HepG2 (cell line): ENCODE measurements around the gene FBF1. TPM values are rescaled to one million over a fixed set of nuclear protein-coding genes. Genes with fewer than 3 reads are reported as not detected.

Experiments used
- EEA1 ChIP-seq: sonication (generic); formaldehyde crosslinking; IDR thresholded peaks from 2 replicates; pipeline ENCODE4 v1.5.1; 2020; ENCODE audit warnings: mild to moderate bottlenecking, missing genetic modification reagents, borderline replicate concordance
- HES4 ChIP-seq: sonication (generic); formaldehyde crosslinking; IDR thresholded peaks from 2 replicates; pipeline ENCODE4 v1.9.0; 2021; ENCODE audit warnings: mild to moderate bottlenecking, missing genetic modification reagents, borderline replicate concordance
- JUND ChIP-seq: sonication (generic); formaldehyde crosslinking; IDR thresholded peaks from 2 replicates; pipeline ENCODE4 v1.8.0; 2022; ENCODE audit warnings: mild to moderate bottlenecking, missing genetic modification reagents
- MAF1 ChIP-seq: sonication (generic); formaldehyde crosslinking; IDR thresholded peaks from 2 replicates; pipeline ENCODE4 v1.5.0; 2020; ENCODE audit warnings: missing genetic modification reagents, borderline replicate concordance
- NFE2L2 ChIP-seq: fragments of 150-350 bp; IDR thresholded peaks from 2 replicates; pipeline ENCODE4 v1.6.1; 2014; ENCODE audit warnings: low read length
- NPAS2 ChIP-seq: sonication (generic); formaldehyde crosslinking; IDR thresholded peaks from 2 replicates; pipeline ENCODE4 v1.8.0; 2022; ENCODE audit warnings: mild to moderate bottlenecking, missing genetic modification reagents, borderline replicate concordance
- POLR2G ChIP-seq: fragments of 200-400 bp; formaldehyde crosslinking; IDR thresholded peaks from 2 replicates; pipeline ENCODE4 v1.6.1; 2018; ENCODE audit warnings: mild to moderate bottlenecking, low read depth, low read length, moderate library complexity
- RAD21 ChIP-seq: fragments of 450-650 bp; formaldehyde crosslinking; IDR thresholded peaks from 2 replicates; pipeline ENCODE4 v1.5.0; 2020; ENCODE audit warnings: mild to moderate bottlenecking
- SP4 ChIP-seq: sonication (generic); formaldehyde crosslinking; IDR thresholded peaks from 2 replicates; pipeline ENCODE4 v1.8.1; 2023; ENCODE audit warnings: mild to moderate bottlenecking, missing genetic modification reagents
- TAF15 ChIP-seq: fragments of 200-400 bp; formaldehyde crosslinking; IDR thresholded peaks from one replicate; pipeline ENCODE4 v1.6.1; 2018; ENCODE audit warnings: mild to moderate bottlenecking, low read depth, low read length; ENCODE audit not compliant: poor library complexity, severe bottlenecking
- TCF7 ChIP-seq: sonication (generic); IDR thresholded peaks from 2 replicates; pipeline ENCODE4 v1.6.1; 2016; ENCODE audit warnings: antibody characterized with exemption, low read depth
- ZIK1 ChIP-seq: sonication (generic); formaldehyde crosslinking; IDR thresholded peaks from 2 replicates; pipeline ENCODE4 v1.5.0; 2020; ENCODE audit warnings: mild to moderate bottlenecking, low read depth, missing genetic modification reagents, borderline replicate concordance
- polyA plus RNA-seq, 8 experiments: library from polyadenylated mRNA; depleted of rRNA in 3 of 8; stranded (reverse) in 7 of 8; unstranded in 1 of 8; fragments of >200 nt; fragmentation: Illumina TruSeq in 4 of 8; extraction: Trizol in 4 of 8; gene quantifications; 2 replicates each; pipeline versions ENCODE4 v1.2.1 to v1.2.3, GENCODE V29; 2011 to 2016; ENCODE audit warnings: low read depth in 4 of 8, missing spikeins in 1 of 8, mixed read lengths in 1 of 8; ENCODE audit not compliant: insufficient read depth in 1 of 8
- total RNA-seq, 5 experiments: library from RNA; depleted of rRNA; stranded (reverse); fragments of >200 nt; fragmentation: Illumina TruSeq; extraction: Trizol; gene quantifications; 2 replicates each; pipeline ENCODE4 v1.2.3, GENCODE V29; 2016; ENCODE audit warnings: low read depth in 1 of 5
- TF ChIP-seq, protein P1 (sequence below): sonication (generic); formaldehyde crosslinking; IDR thresholded peaks from 2 replicates; pipeline ENCODE4 v1.8.1; 2023; ENCODE audit warnings: mild to moderate bottlenecking, missing genetic modification reagents
- TF ChIP-seq, protein P2 (sequence below): sonication (generic); formaldehyde crosslinking; IDR thresholded peaks from 2 replicates; pipeline ENCODE4 v1.4.0; 2020; ENCODE audit warnings: missing genetic modification reagents
- TF ChIP-seq, protein P3 (sequence below): sonication (generic); formaldehyde crosslinking; IDR thresholded peaks from 2 replicates; pipeline ENCODE4 v1.9.0; 2021; ENCODE audit warnings: missing genetic modification reagents, mild to moderate bottlenecking, borderline replicate concordance

Gene FBF1
- total and polyA plus RNA-seq, 2 of the 13 experiments (the other 11 are each of a cell fraction or from before 2014, with no cell fraction given): 2.4 to 8.1 TPM

DNA sequence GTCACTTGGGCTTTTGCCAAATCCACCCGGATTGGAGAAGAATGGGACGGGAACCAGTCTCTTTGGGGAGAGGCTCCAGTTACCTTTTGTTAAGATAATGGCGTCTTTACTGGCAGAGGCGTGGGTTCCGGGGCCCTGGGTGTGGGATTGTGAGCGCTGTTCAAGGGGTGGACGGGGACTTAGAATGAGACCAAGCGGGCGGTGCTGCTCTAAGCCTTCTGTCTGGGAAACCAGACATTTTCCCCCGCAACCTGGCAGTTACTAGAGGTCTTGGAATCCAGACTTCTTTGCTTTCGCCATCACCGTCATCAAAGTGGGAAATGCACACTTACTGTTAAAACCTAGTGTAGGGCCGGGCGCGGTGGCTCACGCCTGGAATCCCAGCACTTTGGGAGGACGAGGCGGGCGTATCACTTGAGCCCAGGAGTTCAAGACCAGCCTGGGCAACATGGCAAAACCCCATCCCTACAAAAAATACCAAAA lies 38.9 kb upstream of the FBF1 start (continued):
- TF ChIP-seq TCF7 (0 out of 2 replicates have a peak, but pooled peaks have one; percentile 2), HES4 (peak; percentile 87), TAF15 (no peak), EEA1 (0 out of 2 replicates have a peak, but pooled peaks have one; percentile 39), NFE2L2 (no peak), MAF1 (CRISPR knock-in tag) (no peak), JUND (CRISPR knock-in tag) (no peak), NPAS2 (CRISPR knock-in tag) (no peak), RAD21 (CRISPR knock-in tag) (no peak), POLR2G (peak; percentile 56), ZIK1 (no peak), SP4 (CRISPR knock-in tag) (no peak)
- TF ChIP-seq, protein P1, sequence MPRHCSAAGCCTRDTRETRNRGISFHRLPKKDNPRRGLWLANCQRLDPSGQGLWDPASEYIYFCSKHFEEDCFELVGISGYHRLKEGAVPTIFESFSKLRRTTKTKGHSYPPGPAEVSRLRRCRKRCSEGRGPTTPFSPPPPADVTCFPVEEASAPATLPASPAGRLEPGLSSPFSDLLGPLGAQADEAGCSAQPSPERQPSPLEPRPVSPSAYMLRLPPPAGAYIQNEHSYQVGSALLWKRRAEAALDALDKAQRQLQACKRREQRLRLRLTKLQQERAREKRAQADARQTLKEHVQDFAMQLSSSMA (CRISPR knock-in tag): no peak
- TF ChIP-seq, protein P2, sequence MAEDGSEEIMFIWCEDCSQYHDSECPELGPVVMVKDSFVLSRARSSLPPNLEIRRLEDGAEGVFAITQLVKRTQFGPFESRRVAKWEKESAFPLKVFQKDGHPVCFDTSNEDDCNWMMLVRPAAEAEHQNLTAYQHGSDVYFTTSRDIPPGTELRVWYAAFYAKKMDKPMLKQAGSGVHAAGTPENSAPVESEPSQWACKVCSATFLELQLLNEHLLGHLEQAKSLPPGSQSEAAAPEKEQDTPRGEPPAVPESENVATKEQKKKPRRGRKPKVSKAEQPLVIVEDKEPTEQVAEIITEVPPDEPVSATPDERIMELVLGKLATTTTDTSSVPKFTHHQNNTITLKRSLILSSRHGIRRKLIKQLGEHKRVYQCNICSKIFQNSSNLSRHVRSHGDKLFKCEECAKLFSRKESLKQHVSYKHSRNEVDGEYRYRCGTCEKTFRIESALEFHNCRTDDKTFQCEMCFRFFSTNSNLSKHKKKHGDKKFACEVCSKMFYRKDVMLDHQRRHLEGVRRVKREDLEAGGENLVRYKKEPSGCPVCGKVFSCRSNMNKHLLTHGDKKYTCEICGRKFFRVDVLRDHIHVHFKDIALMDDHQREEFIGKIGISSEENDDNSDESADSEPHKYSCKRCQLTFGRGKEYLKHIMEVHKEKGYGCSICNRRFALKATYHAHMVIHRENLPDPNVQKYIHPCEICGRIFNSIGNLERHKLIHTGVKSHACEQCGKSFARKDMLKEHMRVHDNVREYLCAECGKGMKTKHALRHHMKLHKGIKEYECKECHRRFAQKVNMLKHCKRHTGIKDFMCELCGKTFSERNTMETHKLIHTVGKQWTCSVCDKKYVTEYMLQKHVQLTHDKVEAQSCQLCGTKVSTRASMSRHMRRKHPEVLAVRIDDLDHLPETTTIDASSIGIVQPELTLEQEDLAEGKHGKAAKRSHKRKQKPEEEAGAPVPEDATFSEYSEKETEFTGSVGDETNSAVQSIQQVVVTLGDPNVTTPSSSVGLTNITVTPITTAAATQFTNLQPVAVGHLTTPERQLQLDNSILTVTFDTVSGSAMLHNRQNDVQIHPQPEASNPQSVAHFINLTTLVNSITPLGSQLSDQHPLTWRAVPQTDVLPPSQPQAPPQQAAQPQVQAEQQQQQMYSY (CRISPR knock-in tag): 0 out of 2 replicates have a peak, but pooled peaks have one; percentile 28
- TF ChIP-seq, protein P3, sequence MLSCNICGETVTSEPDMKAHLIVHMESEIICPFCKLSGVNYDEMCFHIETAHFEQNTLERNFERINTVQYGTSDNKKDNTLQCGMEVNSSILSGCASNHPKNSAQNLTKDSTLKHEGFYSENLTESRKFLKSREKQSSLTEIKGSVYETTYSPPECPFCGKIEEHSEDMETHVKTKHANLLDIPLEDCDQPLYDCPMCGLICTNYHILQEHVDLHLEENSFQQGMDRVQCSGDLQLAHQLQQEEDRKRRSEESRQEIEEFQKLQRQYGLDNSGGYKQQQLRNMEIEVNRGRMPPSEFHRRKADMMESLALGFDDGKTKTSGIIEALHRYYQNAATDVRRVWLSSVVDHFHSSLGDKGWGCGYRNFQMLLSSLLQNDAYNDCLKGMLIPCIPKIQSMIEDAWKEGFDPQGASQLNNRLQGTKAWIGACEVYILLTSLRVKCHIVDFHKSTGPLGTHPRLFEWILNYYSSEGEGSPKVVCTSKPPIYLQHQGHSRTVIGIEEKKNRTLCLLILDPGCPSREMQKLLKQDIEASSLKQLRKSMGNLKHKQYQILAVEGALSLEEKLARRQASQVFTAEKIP (CRISPR knock-in tag): no peak
